ENCODE measurements around the gene TTLL3.

Gene TTLL3

DNA sequence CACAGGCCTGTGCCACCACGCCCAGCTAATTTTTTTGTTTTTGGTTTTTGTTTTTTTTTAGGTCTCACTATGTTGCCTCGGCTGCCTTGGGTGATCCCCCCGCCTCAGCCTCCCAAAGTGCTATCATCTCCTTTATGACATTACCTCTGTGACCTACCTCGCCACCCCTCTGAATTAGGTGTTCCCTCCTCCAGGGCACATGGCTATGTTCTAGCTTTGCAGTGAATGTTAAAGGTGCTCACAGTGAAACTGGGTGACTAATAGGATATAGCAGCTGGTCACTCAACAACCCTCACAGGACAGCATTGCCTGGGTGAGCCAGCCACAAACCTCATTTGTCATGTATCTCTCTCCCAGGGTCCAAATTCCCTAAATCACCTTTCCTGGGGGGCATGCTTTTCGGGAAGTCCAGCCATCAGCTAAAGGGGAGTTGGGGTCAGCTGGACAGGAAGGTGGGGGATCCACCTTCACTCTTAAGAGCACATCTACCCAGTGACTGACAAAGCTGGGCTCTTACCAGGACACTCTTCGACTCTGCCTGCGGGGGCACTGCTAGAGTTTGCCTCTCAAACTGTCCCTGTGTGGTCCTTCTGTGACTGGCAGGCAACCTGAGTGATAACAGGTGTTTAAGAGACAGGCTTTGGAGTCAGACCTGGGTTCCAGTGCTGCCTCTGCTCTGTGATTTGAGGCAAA, 1.6 kb upstream of the TTLL3 start:
- no peaks in the 10 kb centered on the region for H3K27me3 ChIP-seq (ENCODE audit: insufficient read depth, low read length)
- H3K79me1 ChIP-seq (ENCODE audit: low read length), result peaks cover 9% of the 10 kb centered on the region
- H3K9ac ChIP-seq (ENCODE audit: low read length), result no peak overlapping the region
- H3K79me2 ChIP-seq (ENCODE audit: control insufficient read depth, insufficient read depth, low read length, poor library complexity), result peaks cover 3% of the 10 kb centered on the region
- WGBS (ENCODE audit: extremely low coverage, insufficient coverage, insufficient read length), result no CpG with 5 or more reads among the region's 7 CpGs
- H2BK5ac ChIP-seq (ENCODE audit: low read depth, low read length, poor library complexity), result no peak overlapping the region
- H3K4ac ChIP-seq (ENCODE audit: low read depth, low read length), result no peak overlapping the region
- peaks cover 37 to 45% of the 10 kb centered on the region in 2 experiments for H3K36me3 ChIP-seq (ENCODE audit: control insufficient read depth in 1 of 2, insufficient read depth in 2 of 2, low read length in 2 of 2)
- H4K8ac ChIP-seq (ENCODE audit: low read depth, low read length), result no peak overlapping the region
- H3K23ac ChIP-seq (ENCODE audit: low read length), result no peak overlapping the region
- H3K27ac ChIP-seq (ENCODE audit: low read depth, low read length), result no peak overlapping the region
- H3K18ac ChIP-seq (ENCODE audit: low read length), result no peak overlapping the region
- H4K12ac ChIP-seq (ENCODE audit: low read depth, low read length), result no peak overlapping the region
- H3K14ac ChIP-seq (ENCODE audit: low read length), result no peak overlapping the region
- H3K4me1 ChIP-seq (ENCODE audit: control insufficient read depth in 1 of 2, insufficient read depth in 2 of 2, low read length in 2 of 2), result peaks cover 0 to 3% of the 10 kb centered on the region in 2 experiments
- no peak overlapping the region for H4K91ac ChIP-seq (ENCODE audit: low read depth, low read length)
- H3K4me3 ChIP-seq (ENCODE audit: low read depth, low read length), result no peak overlapping the region
- H3K4me2 ChIP-seq (ENCODE audit: low read length), result no peak overlapping the region
- DNase-seq, result peak in 1 of 2 donors; percentile 13
- no peaks in the 10 kb centered on the region for H3K9me3 ChIP-seq (ENCODE audit: insufficient read depth, low read depth, low read length)
- H2AFZ ChIP-seq (ENCODE audit: insufficient read depth, low read length, poor library complexity), result no peak overlapping the region
- no peak overlapping the region for H2BK12ac ChIP-seq (ENCODE audit: low read length)
- no peak overlapping the region for H2AK5ac ChIP-seq (ENCODE audit: low read length)
- no peak overlapping the region for H2BK120ac ChIP-seq (ENCODE audit: insufficient read depth, low read length, poor library complexity)

DNA sequence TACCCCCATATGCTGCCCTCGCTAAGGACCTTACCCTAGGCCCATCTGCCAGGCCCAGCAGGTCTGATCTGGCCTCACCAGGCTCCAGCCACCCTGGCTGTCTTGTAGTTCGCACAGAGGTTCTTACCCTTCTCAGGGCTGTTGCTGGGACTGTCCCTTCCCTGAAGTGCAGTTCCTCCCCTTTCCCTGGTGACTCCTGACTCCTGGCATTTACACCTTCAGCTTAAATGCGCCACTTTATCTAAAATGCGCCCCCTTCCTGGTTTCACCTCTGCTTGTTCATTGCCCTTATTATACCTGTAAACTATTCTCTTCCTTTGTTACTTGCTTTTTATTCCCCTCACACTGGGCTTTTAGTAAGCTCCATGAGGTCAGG, 835 bp upstream of the TTLL3 start:
- DNase-seq, result peak in 1 of 2 donors; percentile 23
- Histone ChIP-seq H2AFZ (ENCODE audit: insufficient read depth, low read length, poor library complexity) (no peak overlapping the region), H3K18ac (ENCODE audit: low read length) (no peak overlapping the region), H2BK120ac (ENCODE audit: insufficient read depth, low read length, poor library complexity) (no peak overlapping the region), H3K4me2 (ENCODE audit: low read length) (peak overlapping the region; percentile 69), H2BK12ac (ENCODE audit: low read length) (no peak overlapping the region), H3K79me2 (ENCODE audit: control insufficient read depth, insufficient read depth, low read length, poor library complexity) (peaks cover 3% of the 10 kb centered on the region), H3K9ac (ENCODE audit: low read length) (no peak overlapping the region), H2AK5ac (ENCODE audit: low read length) (no peak overlapping the region), H4K8ac (ENCODE audit: low read depth, low read length) (peak overlapping the region; percentile 92), H3K23ac (ENCODE audit: low read length) (no peak overlapping the region), H3K79me1 (ENCODE audit: low read length) (peaks cover 9% of the 10 kb centered on the region), H4K91ac (ENCODE audit: low read depth, low read length) (no peak overlapping the region), H3K14ac (ENCODE audit: low read length) (no peak overlapping the region), H3K9me3 (ENCODE audit: insufficient read depth, low read depth, low read length) (no peaks in the 10 kb centered on the region), H3K4me1 (ENCODE audit: control insufficient read depth in 1 of 2, insufficient read depth in 2 of 2, low read length in 2 of 2) (peaks cover 0 to 3% of the 10 kb centered on the region in 2 experiments), H3K27ac (ENCODE audit: low read depth, low read length) (peak overlapping the region; percentile 4), H2BK5ac (ENCODE audit: low read depth, low read length, poor library complexity) (no peak overlapping the region), H3K36me3 (ENCODE audit: control insufficient read depth in 1 of 2, insufficient read depth in 2 of 2, low read length in 2 of 2) (peaks cover 31 to 37% of the 10 kb centered on the region in 2 experiments), H3K4ac (ENCODE audit: low read depth, low read length) (no peak overlapping the region), H3K27me3 (ENCODE audit: insufficient read depth, low read length) (no peaks in the 10 kb centered on the region), H4K12ac (ENCODE audit: low read depth, low read length) (no peak overlapping the region), H3K4me3 (ENCODE audit: low read depth, low read length) (no peak overlapping the region)
- WGBS (ENCODE audit: extremely low coverage, insufficient coverage, insufficient read length), result no CpG with 5 or more reads among the region's 4 CpGs

- Histone ChIP-seq H2BK12ac (ENCODE audit: low read length) (no peak overlapping the region), H3K9ac (ENCODE audit: low read length) (peak overlapping the region; percentile 29), H3K27ac (ENCODE audit: low read depth, low read length) (no peak overlapping the region), H3K14ac (ENCODE audit: low read length) (no peak overlapping the region), H3K4me3 (ENCODE audit: low read depth, low read length) (peak overlapping the region; percentile 68), H2AFZ (ENCODE audit: insufficient read depth, low read length, poor library complexity) (peak overlapping the region; percentile 1), H3K36me3 (ENCODE audit: control insufficient read depth in 1 of 2, insufficient read depth in 2 of 2, low read length in 2 of 2) (peaks cover 26 to 28% of the 10 kb centered on the region in 2 experiments), H2AK5ac (ENCODE audit: low read length) (no peak overlapping the region), H3K4me2 (ENCODE audit: low read length) (peak overlapping the region; percentile 69), H3K4ac (ENCODE audit: low read depth, low read length) (no peak overlapping the region), H2BK5ac (ENCODE audit: low read depth, low read length, poor library complexity) (no peak overlapping the region), H4K91ac (ENCODE audit: low read depth, low read length) (no peak overlapping the region), H3K4me1 (ENCODE audit: control insufficient read depth in 1 of 2, insufficient read depth in 2 of 2, low read length in 2 of 2) (peaks cover 0 to 3% of the 10 kb centered on the region in 2 experiments), H4K8ac (ENCODE audit: low read depth, low read length) (peak overlapping the region; percentile 43), H3K18ac (ENCODE audit: low read length) (no peak overlapping the region), H3K79me2 (ENCODE audit: control insufficient read depth, insufficient read depth, low read length, poor library complexity) (peaks cover 3% of the 10 kb centered on the region), H3K27me3 (ENCODE audit: insufficient read depth, low read length) (no peaks in the 10 kb centered on the region), H2BK120ac (ENCODE audit: insufficient read depth, low read length, poor library complexity) (no peak overlapping the region), H3K23ac (ENCODE audit: low read length) (no peak overlapping the region), H3K9me3 (ENCODE audit: insufficient read depth, low read depth, low read length) (no peaks in the 10 kb centered on the region), H4K12ac (ENCODE audit: low read depth, low read length) (peak overlapping the region; percentile 34), H3K79me1 (ENCODE audit: low read length) (peaks cover 9% of the 10 kb centered on the region)
- WGBS (ENCODE audit: extremely low coverage, insufficient coverage, insufficient read length), result no CpG with 5 or more reads among the region's 18 CpGs
- no peak for DNase-seq
Observed at GRCh38 chr3:9810433-9810770, 340 bp downstream of the TTLL3 start.

DNA sequence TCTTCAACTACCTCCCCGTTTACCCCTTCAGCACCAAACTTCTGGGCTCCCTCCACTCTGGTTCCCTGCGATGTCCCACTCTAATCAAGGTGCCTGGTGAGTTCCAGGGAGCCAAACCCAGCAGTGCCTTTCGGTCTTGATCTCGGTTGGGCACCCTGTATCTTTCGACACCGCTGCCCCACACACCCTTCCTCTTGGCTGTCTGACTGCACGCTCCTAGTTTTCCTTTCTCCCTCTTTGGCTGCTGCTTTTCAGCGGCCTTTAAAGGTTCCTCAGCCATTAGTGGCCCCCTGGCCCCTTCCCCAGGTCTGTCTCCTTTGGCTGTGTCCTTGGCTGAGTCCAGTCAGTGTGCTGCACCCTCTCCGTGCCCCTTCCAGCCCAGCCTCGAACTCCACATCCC, 784 bp downstream of the TTLL3 start:
- peaks cover 9% of the 10 kb centered on the region for H3K79me1 ChIP-seq (ENCODE audit: low read length)

More for the DNA sequence above, 784 bp downstream of the TTLL3 start:
- no peak for DNase-seq
- H3K23ac ChIP-seq (ENCODE audit: low read length), result no peak overlapping the region
- no peak overlapping the region for H2BK12ac ChIP-seq (ENCODE audit: low read length)
- H3K14ac ChIP-seq (ENCODE audit: low read length), result no peak overlapping the region
- H4K8ac ChIP-seq (ENCODE audit: low read depth, low read length), result no peak overlapping the region
- no peak overlapping the region for H3K9ac ChIP-seq (ENCODE audit: low read length)
- H3K4me2 ChIP-seq (ENCODE audit: low read length), result no peak overlapping the region
- H2BK5ac ChIP-seq (ENCODE audit: low read depth, low read length, poor library complexity), result no peak overlapping the region
- peaks cover 0 to 3% of the 10 kb centered on the region in 2 experiments for H3K4me1 ChIP-seq (ENCODE audit: control insufficient read depth in 1 of 2, insufficient read depth in 2 of 2, low read length in 2 of 2)
- H3K79me2 ChIP-seq (ENCODE audit: control insufficient read depth, insufficient read depth, low read length, poor library complexity), result peaks cover 3% of the 10 kb centered on the region
- H4K91ac ChIP-seq (ENCODE audit: low read depth, low read length), result no peak overlapping the region
- H2AFZ ChIP-seq (ENCODE audit: insufficient read depth, low read length, poor library complexity), result no peak overlapping the region
- no peak overlapping the region for H3K4me3 ChIP-seq (ENCODE audit: low read depth, low read length)
- H3K18ac ChIP-seq (ENCODE audit: low read length), result no peak overlapping the region
- no peak overlapping the region for H3K4ac ChIP-seq (ENCODE audit: low read depth, low read length)
- no peaks in the 10 kb centered on the region for H3K9me3 ChIP-seq (ENCODE audit: insufficient read depth, low read depth, low read length)
- H3K27me3 ChIP-seq (ENCODE audit: insufficient read depth, low read length), result no peaks in the 10 kb centered on the region
- H3K27ac ChIP-seq (ENCODE audit: low read depth, low read length), result no peak overlapping the region
- no CpG with 5 or more reads among the region's 10 CpGs for WGBS (ENCODE audit: extremely low coverage, insufficient coverage, insufficient read length)
- no peak overlapping the region for H2BK120ac ChIP-seq (ENCODE audit: insufficient read depth, low read length, poor library complexity)
- H3K36me3 ChIP-seq (ENCODE audit: control insufficient read depth in 1 of 2, insufficient read depth in 2 of 2, low read length in 2 of 2), result peaks cover 22 to 23% of the 10 kb centered on the region in 2 experiments
- H4K12ac ChIP-seq (ENCODE audit: low read depth, low read length), result no peak overlapping the region
- no peak overlapping the region for H2AK5ac ChIP-seq (ENCODE audit: low read length)

All from trophoblast cell (in vitro differentiated cells and primary cell).